Esophagus muscularis mucosa (tissue), 3 donors: ENCODE data around the gene KLHL4.

Experiments
- CTCF ChIP-seq, 3 experiments: fragments of 200-600 bp in 2 of 3; fragments of 450-650 bp in 1 of 3; sonication (generic) in 2 of 3; IDR thresholded peaks; one replicate each; pipeline ENCODE4 v1.5.1; 2017 to 2019; ENCODE audit warnings: antibody characterized with exemption in 3 of 3, mild to moderate bottlenecking in 2 of 3, moderate library complexity in 1 of 3
- POLR2A ChIP-seq: fragments of 450-650 bp; IDR thresholded peaks from one replicate; pipeline ENCODE4 v1.6.1; 2017; ENCODE audit warnings: antibody characterized with exemption, moderate library complexity, mild to moderate bottlenecking, low read depth
- POLR2AphosphoS5 ChIP-seq, 2 donors: sonication (generic); formaldehyde crosslinking; IDR thresholded peaks; one replicate each; pipeline ENCODE4 v1.6.1; 2017; ENCODE audit warnings: antibody characterized with exemption in 2 of 2

GRCh38 chrX:87634361-87634760 is 116.8 kb downstream of the KLHL4 start:
- TF ChIP-seq CTCF (IDR thresholded peaks at IDR 0.05): no peak
- TF ChIP-seq POLR2A: no peak
- TF ChIP-seq POLR2AphosphoS5 (IDR thresholded peaks at IDR 0.05): no peak
